Stimulated activated CD8-positive, alpha-beta memory T cell treated with anti-CD3 and anti-CD28 coated beads, Interleukin-2, amount 100 ng/mL, for 48 hours (primary cell): ENCODE measurements around the gene CCT7.
A peak's percentile ranks its signal among the peaks of the same experiment; 100 is the strongest.

Experiments
- DNase-seq, 2 donors: peaks; one replicate each; pipeline ENCODE4 v3.0.0-alpha.2; 2020; ENCODE audit warnings: low read depth in 2 of 2

Gene CCT7

GRCh38 chr2:73292906-73293533, 58.9 kb downstream of the CCT7 start:
- no peak for DNase-seq

DNA sequence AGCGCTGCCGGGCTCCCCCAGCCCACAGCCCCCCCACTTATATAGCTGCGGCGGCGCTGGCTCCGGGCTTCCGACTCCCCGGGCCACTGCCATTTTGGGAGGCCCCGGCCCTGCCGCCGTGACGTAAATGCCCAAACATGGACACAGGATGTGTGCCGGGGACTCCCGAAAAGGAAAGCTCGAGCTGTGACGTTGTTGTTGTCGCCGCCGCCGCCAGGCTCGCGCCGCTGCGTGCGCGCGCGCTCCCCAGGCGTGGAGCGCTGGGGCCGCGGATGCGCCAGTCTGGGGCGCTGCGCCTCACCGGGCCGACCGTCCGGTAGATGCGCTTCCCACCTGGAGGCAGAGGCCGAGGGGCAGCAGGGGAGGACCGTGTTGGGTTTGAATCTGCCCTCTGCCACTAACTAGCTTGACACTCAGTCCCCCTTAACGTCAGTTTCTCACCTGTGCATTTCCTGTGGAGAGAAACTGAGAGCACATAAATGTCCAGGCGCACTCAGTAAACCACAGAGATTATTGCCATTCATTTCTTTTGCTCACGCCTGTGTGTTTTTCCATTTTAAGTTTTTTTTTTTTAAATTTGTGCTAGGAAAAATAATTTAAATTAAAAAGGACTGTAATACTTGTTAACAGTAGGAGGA, 59.5 kb downstream of the CCT7 start, which contains the start of gene EGR4:
Gene EGR4 (minus strand): TSS at position 15 of the 638 bp plus-strand sequence. CDS start 231 bp downstream, outside the sequence.
- DNase-seq = peak; percentile 79 to 84

DNA sequence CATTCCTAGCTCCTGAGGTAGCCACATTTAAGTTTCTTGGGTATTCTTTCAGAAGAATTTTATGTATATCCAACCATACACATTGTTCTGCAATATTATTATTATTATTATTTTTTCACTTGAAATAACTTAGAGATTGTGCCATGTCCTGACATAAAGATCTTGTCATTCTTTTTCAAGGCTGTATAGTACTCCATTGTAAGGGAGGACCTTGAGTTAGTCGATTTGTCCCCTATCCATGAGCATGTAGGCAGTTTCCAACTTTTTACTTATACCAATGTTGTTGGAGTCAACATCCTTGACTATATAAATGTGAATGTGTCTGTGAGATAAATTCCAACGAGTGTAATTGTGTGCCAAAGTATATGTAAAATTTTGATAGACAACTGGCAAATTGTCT, 60.1 kb downstream of the CCT7 start:
- no peak for DNase-seq

GRCh38 chr2:73295751-73296400, 61.8 kb downstream of the CCT7 start:
- no peak for DNase-seq

GRCh38 chr2:73297151-73297559, 63.0 kb downstream of the CCT7 start:
- DNase-seq = no peak

DNA sequence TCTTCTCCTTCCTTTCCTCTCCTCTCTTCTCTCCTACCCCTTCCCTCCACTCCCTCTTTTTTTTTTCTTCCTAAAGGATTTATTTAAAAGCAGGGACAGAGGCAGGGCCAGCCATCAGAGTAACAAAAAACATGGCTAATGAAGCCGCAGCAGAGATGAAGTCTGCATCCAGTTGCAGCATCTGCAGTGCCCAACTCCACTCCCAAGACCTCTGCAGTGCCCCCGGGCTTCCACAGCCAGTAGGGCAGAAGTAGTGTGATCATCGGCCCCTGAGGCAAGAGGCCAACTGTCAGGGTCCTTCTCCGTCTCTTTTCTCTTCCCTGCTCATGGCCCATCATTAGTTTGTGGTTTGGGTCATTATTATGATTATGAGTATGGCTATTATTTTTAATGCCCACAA, 63.5 kb downstream of the CCT7 start:
- no peak for DNase-seq

- no peak for DNase-seq
Observed at GRCh38 chr2:73300926-73301325, 66.8 kb downstream of the CCT7 start.

GRCh38 chr2:73301636-73302035, 67.5 kb downstream of the CCT7 start:
- DNase-seq = no peak
